HK-2 (cell line): ENCODE data around the gene XRCC6.
"Not testable (repeated sequence)": the region's sequence is repeated elsewhere in the genome, so short reads cannot be mapped to it uniquely, and the experiment has no call there.

Experiments
- DNase-seq: peaks from one replicate; pipeline ENCODE4 v3.0.0-alpha.2; 2018; ENCODE audit not compliant: unreplicated experiment

Gene XRCC6

DNA sequence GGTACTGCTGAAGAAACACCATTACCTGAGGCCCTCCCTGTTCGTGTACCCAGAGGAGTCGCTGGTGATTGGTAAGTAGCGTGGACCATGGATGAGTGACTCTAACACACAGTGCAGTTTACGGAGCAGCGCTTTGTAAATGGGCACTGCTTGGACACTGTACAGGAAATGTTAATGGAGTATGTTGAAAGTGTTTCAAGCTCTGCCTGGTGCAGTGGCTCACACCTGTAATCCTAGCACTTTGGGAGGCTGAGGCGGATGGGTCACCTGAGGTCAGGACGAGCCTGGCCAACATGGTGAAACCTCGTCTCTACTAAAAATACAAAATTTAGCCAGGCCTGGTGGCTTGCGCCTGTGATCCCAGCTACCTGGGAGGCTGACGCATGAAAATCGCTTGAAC lies 29.7 kb downstream of the XRCC6 start:
- DNase-seq = no peak

DNA sequence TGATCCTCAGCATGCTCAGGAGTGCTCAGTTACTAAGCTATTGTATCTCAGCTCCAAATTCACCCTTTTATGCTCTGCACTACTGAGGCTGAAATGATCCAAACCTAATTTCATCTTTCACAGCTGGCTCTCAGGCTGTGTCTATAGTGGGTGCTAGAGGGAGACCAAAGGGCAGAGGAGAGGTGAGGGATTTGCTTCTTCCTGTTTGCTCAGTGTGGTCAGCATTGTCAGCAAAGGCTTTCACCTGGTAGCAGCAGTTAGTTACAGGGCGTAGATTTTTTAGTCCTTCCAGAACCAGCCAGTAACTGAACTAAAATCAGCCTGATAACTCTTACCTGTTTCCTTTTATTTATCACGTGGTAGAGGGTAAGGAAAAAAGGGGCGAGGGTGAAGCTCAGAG lies 33.2 kb downstream of the XRCC6 start:
- no peak for DNase-seq

- no peak for DNase-seq
These were observed 35.5 kb downstream of the XRCC6 start for GRCh38 chr22:41656556-41656955.

- no peak for DNase-seq
These were observed 36.6 kb downstream of the XRCC6 start for GRCh38 chr22:41657709-41658108.

DNA sequence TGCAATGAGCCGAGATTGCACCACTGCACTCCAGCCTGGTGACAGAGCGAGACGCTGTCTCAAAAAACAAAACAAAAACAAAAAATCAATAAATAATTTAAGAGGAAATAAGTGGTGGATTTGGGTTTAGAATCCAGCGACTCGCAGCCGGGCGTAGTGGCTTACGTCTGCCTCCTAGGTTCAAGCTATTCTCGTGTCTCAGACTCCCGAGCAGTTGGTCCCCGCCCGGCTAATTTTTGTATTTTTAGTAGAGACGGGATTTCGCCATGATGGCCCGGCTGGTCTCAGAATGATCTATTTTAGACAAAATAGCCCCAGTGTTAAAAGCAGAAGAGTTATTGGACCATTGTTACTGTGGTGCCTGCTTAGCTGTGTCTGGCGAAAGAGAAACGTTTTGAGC lies 37.8 kb downstream of the XRCC6 start:
- no peak for DNase-seq

DNA sequence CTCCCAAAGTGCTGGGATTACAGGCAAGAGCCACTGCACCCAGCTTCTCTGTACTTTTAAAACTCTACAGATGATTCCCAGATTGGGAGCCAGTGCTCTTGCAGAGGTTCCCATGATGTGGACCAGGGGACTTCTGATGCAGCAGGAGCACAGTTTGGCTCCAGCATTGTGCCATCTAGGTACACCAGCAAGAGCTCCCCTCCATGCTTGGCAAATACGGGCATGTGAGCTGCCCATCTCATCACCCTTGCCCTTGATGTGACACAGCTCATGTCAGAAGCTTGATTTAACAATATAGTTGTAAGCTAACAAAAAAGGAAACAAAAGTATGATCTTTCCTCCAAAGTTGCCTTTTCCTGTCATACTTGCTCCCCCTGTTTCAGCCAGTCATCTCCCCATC lies 38.8 kb downstream of the XRCC6 start:
- DNase-seq = no peak

DNA sequence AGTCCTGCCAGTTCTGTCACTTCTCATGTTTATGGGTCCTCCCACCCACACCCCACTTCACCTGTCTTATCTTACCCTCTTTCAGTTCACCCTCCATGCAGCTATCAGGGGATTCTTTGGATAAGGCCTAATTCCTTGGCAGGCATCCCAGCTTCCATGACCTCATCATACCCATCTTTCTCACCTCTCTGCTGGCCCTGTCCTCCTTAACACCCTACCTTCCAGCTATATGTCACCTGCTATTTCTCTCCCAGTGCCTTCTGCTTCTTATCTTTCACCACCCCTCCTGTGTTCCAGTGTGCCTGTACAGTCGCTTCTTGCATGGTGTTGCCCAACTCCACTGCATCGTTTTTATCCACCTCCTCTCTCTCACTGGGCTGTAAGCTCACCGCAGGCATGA lies 39.3 kb downstream of the XRCC6 start:
- DNase-seq = no peak

DNA sequence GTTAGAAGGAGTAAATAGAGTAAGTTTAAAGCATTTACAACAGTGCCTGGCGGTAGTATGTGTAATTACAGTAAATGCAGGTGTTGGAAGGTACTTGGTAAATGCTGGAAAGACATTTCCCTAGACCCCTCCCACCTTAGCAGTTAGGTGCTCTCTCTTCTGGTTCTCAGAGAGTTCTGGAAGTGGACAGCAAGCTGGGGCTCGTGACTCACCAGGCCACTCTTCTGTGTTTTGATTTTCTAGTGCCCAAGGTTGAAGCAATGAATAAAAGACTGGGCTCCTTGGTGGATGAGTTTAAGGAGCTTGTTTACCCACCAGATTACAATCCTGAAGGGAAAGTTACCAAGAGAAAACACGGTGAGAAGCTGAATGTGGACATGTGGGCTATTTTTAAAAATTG lies 40.0 kb downstream of the XRCC6 start:
- DNase-seq = no peak

GRCh38 chr22:41661713-41662112 lies 40.6 kb downstream of the XRCC6 start:
- DNase-seq = no peak

DNA sequence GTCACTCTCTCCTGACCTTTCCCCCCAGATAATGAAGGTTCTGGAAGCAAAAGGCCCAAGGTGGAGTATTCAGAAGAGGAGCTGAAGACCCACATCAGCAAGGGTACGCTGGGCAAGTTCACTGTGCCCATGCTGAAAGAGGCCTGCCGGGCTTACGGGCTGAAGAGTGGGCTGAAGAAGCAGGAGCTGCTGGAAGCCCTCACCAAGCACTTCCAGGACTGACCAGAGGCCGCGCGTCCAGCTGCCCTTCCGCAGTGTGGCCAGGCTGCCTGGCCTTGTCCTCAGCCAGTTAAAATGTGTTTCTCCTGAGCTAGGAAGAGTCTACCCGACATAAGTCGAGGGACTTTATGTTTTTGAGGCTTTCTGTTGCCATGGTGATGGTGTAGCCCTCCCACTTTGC lies 42.5 kb downstream of the XRCC6 start:
- DNase-seq = not testable (repeated sequence)

DNA sequence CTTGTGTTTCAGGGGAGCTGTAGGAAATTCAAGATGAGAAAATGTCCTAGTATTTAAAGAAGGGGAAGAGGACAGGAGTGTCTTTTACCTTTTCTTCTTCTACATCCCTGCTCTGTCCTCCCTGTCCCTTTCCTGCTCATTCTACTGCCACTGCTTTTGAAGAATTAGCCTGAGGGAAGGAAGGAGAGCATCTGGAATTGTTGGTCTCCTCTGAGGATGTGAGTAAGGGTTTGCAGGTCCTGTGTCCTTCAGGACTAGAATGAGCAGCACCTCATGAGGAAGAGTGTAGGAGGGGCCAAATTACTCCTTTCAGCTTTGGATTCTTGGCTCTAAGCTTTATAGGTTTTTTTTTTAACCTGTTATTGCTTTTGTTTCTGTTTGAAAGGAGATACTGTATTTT lies 43.4 kb downstream of the XRCC6 start:
- no peak for DNase-seq

DNA sequence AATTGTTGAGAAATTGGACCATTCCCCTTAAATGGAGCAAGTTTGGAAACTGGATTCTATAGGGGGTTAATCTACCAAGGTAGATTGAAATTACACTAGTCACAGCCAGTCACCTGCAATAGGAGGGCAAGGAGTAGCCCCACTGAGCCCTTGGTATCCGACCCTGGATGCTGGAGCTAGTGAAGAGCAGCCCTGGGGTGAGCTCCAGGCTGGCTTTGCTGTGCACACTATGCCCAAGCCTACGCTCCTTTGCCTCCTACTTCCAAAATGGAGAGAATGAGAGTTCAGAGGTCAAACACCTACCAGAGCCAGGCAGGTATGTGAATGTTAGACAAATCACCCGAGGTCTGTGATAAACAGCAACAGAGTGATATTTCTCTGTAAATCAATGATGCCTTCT lies 43.9 kb downstream of the XRCC6 start:
- no peak for DNase-seq

DNA sequence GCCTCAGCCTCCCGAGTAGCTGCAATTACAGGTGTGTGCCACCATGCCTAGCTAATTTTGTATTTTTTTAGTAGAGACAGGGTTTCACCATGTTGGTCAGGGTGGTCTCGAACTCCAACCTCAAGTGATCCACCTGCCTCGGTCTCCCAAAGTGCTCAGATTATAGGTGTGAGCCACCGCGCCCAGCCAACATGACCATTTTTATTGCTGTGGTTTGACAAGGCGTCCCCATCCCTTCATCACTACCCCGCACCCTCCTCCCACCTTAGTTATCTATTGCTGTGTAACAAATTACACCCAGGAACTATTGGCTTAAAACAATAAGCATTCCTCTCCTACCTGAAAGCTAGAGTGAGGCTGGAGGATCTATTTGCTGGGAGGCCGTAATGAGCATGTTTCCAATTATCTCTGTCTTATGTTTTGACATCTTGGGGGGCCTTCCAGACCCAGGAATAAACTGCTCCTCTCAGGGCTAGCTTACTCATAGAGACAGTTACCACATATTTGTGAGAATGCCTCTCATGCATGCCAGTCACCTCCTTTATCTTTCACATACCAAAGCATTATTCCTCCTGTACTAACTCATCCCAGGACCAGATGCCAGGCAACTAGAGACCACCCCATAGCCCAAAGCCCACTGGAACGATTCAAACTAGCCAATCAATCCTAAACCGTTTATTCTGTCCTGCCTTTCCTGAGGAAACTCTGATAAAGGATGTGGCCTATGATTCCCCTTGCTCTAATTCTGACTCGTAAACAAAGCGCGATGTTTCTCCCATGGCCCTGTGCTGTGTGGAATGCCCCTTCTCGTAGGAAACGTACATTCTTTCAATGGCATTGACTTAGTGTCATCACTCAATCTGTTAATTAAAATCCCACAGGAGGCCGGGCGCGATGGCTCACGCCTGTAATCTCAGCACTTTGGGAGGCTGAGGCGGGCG lies 48.1 kb downstream of the XRCC6 start:
- DNase-seq = peak; percentile 60

- not testable (repeated sequence) for DNase-seq
These were observed 51.0 kb downstream of the XRCC6 start for GRCh38 chr22:41672096-41672495.

DNA sequence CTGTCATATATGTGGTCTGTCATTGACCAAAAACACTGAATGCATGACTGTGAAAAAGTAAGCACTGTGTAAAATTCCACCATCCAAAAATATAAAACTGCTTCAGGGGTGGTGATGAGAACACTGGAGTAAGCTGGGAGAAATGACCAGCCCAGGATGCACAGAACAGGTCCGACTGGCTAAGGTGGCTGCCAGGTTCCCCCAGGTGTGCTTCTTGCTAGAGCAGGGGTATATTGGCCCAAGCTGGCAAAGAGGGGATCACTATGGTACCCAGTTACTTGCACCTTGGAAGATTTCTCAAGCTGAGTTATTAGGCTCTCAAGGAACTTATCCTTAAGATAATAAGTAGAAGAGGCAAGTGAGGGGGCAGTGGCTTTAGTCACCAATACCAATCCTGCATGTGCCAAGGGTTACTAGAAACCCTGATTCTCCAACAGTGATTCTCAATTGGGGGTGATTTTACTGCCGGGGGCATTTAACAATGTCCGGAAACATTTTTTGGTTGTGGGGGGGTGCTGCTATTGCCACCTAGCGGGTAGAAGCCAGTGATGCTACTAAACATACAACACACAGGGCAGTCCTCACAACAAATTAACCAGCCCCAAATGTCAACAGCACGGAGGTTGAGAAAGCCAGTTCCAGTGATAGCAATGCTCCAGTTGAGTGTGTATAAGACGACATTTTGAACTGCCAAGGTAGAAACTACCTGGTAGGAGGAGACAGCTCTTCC lies 51.9 kb downstream of the XRCC6 start:
- no peak for DNase-seq

- DNase-seq = no peak
These were observed 53.8 kb downstream of the XRCC6 start for GRCh38 chr22:41674846-41675340.

DNA sequence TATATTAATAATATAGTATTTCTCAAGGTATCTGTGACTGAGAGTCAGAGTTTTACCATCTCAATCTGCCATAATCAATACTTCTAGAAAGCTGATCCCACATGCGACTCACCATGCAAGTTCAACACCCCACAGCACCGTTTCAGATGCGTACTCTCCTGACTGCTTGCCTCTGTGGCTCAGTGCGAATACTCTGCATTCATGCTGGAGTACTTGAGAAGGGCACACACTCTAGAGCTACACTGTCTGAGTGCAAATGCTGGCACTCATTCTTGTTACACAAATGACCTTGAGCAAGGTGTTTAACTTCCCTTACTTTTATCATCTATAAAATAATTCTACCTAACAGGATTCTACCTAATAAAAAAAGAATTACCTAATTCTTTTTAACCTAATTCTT lies 55.0 kb downstream of the XRCC6 start:
- DNase-seq = no peak

DNA sequence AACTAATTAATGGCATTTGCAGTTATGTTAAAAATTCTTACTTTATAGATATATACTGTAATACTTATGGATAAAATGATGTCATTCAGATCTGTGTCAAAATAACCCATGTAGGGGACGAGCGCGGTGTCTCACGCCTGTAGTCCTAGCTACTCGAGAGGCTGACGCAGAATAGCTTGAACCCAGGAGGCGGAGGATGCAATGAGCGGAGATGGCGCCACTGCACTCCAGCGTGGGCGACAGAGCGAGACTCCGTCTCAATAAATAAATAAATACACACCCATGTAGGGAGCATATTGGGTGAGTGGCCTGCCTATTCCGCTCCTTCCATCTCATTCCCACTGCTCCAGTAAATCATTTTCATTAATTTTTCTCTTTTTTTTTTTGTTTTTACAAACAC lies 60.5 kb downstream of the XRCC6 start:
- DNase-seq = peak; percentile 43

GRCh38 chr22:41682033-41682807 lies 61.1 kb downstream of the XRCC6 start:
- peak; percentile 84 for DNase-seq

GRCh38 chr22:41683052-41683451 lies 62.0 kb downstream of the XRCC6 start:
- DNase-seq = no peak

- no peak for DNase-seq
These were observed 62.5 kb downstream of the XRCC6 start for GRCh38 chr22:41683616-41684015.

- no peak for DNase-seq
These were observed 63.1 kb downstream of the XRCC6 start for GRCh38 chr22:41684194-41684593.
